ENCODE results near the gene MORC1.
"Not testable (repeated sequence)": the region's sequence is repeated elsewhere in the genome, so short reads cannot be mapped to it uniquely, and the experiment has no call there.

The MORC1 gene, protein sequence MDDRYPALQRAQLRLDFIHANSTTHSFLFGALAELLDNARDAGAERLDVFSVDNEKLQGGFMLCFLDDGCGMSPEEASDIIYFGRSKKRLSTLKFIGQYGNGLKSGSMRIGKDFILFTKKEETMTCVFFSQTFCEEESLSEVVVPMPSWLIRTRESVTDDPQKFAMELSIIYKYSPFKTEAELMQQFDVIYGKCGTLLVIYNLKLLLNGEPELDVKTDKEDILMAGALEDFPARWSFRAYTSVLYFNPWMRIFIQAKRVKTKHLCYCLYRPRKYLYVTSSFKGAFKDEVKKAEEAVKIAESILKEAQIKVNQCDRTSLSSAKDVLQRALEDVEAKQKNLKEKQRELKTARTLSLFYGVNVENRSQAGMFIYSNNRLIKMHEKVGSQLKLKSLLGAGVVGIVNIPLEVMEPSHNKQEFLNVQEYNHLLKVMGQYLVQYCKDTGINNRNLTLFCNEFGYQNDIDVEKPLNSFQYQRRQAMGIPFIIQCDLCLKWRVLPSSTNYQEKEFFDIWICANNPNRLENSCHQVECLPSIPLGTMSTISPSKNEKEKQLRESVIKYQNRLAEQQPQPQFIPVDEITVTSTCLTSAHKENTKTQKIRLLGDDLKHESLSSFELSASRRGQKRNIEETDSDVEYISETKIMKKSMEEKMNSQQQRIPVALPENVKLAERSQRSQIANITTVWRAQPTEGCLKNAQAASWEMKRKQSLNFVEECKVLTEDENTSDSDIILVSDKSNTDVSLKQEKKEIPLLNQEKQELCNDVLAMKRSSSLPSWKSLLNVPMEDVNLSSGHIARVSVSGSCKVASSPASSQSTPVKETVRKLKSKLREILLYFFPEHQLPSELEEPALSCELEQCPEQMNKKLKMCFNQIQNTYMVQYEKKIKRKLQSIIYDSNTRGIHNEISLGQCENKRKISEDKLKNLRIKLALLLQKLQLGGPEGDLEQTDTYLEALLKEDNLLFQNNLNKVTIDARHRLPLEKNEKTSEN

DNA sequence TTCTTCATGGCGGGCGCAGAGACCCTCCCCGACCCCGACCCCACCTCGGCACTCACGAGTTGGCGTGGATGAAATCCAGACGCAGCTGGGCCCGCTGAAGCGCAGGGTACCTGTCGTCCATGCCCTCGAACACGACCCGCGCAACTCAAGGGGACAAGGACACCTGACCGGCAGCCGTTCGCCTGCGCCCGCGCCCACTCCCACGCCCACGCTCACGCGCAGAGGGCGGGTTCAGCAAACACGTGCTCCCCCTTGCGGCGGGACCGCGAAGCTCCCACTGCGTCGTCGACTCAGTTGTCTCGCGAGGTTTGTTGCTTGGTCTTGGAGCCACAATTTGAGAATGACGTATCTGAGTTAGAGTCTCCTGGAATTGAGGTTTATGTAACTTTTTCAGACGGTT lies at the start of gene MORC1:
Gene MORC1 (minus strand): TSS at position 196 of the 400 bp plus-strand sequence. CDS start 75 bp downstream, at position 121.
- no peak for DNase-seq (ENCODE audit: low read depth)

- no peak for DNase-seq (ENCODE audit: low read depth)
Observed at GRCh38 chr3:109165905-109166304, 48.0 kb upstream of the MORC1 start.

DNA sequence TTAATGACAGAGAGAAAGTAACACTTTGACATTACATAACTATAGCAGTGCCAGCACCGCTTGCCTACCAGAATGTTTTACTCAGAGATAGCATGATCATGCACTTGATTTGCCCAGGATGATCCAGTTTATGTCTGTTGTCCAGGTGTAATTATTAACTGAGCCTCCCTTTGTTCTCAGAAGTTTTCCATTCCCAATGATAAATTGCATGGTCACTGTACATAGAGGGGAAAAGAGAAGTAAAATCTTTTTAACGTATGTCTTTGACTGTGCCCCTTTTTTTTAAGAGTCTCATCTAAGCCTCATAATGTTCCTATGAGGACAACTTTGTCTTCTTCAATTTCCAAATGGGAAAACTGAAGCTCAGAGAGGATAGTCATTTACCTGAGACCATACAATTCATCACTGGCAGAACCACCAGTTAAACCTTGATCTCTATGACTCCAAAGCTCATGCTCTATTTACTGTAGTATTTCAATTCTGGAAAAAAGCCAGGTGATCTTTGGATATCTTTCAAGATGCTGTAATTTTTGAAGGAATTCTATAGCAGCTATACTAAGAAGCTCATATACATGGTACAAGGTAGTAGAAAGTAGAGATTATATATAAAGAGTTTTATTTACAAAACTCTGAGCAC lies 43.7 kb upstream of the MORC1 start:
- DNase-seq (ENCODE audit: low read depth), result no peak

DNA sequence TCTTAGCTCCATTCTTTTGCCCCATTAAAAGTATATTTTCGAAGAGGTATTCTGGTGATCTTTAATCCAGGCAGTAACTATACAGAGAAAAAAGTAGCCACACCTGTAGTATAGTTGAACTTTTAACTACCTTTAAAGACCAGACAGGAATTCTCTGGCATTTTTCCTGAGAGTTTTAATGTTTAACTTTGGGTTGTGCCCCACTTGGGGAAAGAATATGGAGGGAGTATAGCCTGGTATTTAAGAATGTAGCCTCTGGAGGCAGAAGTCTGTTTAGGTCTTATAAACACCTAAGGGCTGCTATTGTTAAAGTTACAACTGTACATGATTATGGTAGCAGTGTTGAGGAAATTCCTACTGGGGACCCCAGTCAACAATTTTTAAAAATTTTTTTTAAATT lies 37.9 kb upstream of the MORC1 start:
- DNase-seq (ENCODE audit: low read depth), result no peak

- DNase-seq (ENCODE audit: low read depth), result no peak
Observed at GRCh38 chr3:109154979-109155378, 37.0 kb upstream of the MORC1 start.

DNA sequence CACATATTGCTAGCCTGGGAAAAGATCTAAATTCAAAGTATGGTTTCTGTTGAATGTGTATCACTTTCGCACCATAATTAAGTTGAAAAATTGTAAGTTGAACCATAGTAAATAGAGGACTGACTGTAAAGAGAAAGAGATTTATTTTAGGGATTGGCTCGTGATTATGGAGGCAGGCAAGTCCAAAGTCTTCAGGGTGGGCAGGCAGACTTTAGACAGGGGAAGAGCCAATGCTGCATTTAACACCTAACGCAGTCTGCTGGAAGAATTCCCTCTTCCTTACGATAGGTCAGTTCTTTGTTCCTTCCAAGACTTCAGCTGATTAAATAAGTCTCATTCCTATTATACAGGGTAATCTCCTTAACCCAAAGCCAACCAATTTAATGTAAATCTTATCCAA lies 34.4 kb upstream of the MORC1 start:
- DNase-seq (ENCODE audit: low read depth), result no peak

GRCh38 chr3:109149078-109149477 lies 31.1 kb upstream of the MORC1 start:
- no peak for DNase-seq (ENCODE audit: low read depth)

DNA sequence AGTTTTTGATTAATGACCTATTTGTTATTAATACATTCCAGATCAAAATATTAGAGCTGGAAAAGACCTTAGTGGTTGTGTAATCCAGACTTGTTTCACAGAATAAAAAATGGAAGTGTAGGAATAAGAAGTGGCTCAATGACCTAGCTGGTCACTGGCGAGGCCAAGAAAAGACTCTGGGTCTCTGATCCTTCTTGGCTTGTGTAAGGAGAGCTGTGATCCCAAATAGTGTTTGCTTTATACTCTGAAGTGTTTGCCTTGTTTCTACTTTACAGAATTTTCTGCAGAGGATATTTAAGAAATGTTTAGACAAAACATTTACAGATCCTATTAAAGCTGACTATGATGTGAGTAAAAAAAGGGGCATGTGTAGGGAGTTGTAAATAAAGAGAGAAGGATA lies 25.7 kb upstream of the MORC1 start:
- DNase-seq (ENCODE audit: low read depth), result no peak

GRCh38 chr3:109140318-109140717 lies 22.4 kb upstream of the MORC1 start:
- DNase-seq (ENCODE audit: low read depth), result no peak

DNA sequence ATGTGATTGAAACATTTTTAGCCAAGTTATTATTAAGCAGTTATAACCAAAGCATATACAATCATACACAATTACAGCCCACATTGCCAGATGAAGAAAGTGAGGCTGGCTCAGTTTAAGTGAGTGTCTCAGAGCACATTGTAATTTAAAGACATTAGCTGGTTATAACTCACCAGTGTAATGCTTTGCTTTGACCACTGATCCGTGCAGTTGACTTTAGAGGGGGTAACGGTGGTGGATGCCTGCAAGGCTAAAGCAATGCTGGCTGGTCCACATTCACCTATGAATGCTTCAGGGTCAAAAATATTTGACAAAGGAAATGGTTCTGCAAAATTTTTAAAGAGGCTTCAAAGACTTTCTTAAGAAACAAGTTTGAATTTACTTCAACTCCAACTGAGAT lies 19.8 kb upstream of the MORC1 start:
- DNase-seq (ENCODE audit: low read depth), result no peak

- no peak for DNase-seq (ENCODE audit: low read depth)
Observed at GRCh38 chr3:109136523-109136922, 18.6 kb upstream of the MORC1 start, which contains the start of gene C3orf85. C3orf85 (plus strand) TSS chr3:109136719; CDS start chr3:109136848, 129 bp downstream.

DNA sequence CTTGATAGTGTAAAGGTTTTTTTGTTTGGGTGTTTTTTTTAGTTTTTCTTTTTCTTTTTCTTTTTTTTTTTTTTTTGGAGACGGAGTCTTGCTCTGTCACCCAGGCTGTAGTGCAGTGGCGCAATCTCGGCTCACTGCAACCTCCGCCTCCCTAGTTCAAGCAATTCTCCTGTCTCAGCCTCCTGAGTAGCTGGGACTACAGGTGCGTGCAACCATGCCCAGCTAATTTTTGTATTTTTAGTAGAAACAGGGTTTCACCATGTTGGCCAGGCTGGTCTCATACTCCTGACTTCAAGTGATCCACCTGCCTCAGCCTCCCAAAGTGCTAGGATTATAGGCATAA lies 15.5 kb upstream of the MORC1 start:
- DNase-seq (ENCODE audit: low read depth), result not testable (repeated sequence)

DNA sequence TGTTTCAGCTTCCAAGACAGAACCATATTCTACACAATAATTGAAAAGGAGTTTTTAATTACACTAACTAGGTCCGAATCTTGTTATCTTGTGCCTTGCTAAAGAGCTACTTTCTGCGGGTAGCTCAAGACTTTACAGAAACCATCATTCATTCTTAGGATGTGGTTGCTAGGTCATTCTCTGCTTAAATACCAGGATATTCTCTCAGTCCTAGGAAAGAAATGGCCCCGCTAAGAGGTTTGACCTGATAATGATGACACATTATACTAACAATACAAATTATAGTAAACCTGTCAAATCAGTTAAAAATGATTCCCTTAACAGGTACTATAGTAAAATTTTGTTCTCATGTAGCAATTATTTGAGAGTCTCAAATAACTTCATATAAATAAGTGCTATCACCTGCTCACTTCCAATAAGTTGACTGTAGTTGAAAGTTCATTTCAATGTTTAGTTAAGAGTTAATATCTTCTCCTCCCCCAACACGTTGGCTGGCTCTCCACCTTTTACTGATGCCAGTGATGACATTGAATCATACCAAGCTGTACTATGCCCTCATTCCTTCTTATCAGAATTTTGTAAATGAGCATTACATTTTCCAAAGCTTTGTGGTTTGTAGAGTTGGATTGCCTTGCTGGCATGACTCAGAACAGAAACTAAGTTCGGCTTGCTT lies 15.0 kb upstream of the MORC1 start:
- DNase-seq (ENCODE audit: low read depth), result no peak

DNA sequence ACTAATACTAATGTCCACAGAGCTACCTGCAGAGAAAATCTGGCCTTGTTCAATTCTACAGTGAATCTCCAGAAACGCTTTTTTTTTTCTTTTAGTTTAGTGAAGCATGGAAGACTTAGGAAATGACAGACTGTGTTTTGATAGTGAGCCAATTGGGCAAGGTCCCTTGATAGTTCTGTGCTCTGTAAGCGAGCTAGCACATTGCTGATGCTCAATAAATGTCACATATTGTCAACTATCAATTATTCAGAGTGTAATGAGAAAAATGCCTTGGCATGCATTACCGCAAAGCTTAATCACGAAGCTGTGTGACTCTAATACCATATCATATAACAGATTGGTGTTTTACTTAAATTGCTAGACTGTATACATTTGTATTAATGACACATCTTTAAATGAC lies 13.3 kb upstream of the MORC1 start:
- DNase-seq (ENCODE audit: low read depth), result no peak

DNA sequence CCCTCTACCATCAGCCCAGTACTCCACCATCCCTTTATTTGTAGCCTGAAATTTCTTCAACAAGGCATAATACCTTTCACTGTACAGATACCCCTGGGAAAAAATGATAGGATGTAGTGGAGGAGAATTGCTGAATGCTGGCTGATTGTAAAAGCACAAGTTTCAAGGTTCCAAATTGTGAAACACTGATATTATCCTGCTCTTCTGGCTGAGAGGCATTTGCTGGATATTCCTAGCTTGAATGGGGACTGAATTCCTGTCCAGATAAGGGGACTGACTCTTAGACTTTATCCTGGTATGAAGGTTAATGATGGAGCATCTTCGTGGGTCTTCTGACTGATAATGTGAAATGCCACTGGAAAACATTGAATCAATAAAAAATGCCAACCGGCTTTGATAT lies 9.6 kb upstream of the MORC1 start:
- DNase-seq (ENCODE audit: low read depth), result no peak

DNA sequence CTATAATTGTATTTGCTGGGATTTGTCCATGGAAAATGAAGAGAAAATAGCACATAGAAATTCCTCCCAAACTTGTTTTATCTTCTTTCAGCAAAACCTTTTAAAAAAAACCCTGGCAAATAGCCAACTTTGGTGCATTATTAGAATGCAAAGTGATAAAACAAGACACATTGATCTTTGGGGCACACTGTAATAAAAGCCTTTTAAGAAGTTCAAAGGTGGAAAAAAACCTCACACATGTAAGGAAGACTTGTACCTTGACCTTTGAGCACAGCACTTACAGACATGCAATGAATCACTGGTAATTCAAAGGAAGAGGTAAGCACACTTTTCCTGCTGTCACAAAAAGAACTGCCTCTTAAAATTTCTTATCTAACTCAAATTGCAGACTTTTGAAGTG lies 8.0 kb upstream of the MORC1 start:
- DNase-seq (ENCODE audit: low read depth), result no peak

GRCh38 chr3:109122690-109123089 lies 4.8 kb upstream of the MORC1 start:
- DNase-seq (ENCODE audit: low read depth), result no peak

- no peak for DNase-seq (ENCODE audit: low read depth)
Observed at GRCh38 chr3:109118584-109118983, 650 bp upstream of the MORC1 start.

DNA sequence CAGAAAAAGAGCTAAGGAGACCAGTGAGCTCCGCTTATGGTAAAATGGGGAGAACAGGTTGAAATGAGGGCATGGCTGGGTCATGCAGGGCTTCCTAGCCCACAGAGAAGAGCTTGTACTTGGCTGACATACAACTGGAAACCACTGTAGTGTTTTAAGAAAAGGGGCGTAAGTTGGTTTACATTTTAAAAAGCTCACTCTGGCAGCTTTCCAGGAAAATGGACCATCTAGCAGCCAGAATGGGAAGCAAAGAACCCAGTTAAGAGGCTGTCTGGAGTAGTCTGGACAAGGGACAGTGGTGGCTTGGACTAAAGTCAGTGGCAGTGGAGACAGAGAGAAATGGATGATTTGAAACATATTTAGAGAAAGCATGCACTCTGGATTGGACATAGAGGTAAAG lies 1.9 kb downstream of the MORC1 start:
- no peak for DNase-seq (ENCODE audit: low read depth)

GRCh38 chr3:109115451-109115850 lies 2.5 kb downstream of the MORC1 start:
- no peak for DNase-seq (ENCODE audit: low read depth)

DNA sequence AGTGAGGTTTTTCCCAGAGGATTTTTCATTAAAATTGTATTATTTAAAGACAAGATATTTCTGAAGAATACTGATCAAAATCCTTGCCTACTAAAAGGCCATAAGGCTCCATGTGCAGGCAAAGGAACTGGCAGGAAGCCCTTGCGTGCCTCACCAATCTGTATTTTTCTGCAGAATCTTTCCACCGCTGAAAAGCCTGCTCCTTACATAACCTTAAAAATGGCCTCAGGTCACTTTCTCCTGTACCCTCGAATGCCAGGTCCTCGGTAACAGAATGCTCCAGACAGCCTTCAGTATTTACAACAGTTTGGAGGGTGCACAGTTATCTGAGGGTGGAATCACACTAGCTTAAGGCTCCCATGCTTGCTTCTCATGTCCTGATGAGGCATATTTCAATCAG lies 3.2 kb downstream of the MORC1 start:
- no peak for DNase-seq (ENCODE audit: low read depth)

All from GM04504 (cell line).